Measurements from ENCODE around the gene GPD2. TPM values are rescaled to one million over a fixed set of nuclear protein-coding genes. Genes with fewer than 3 reads are reported as not detected.

GPD2 gene
- total and polyA plus RNA-seq, 10 of the 15 experiments (the other 5 are each of a cell fraction or from before 2014, with no cell fraction given), result 10.0 to 73.5 (median 43.4) TPM

DNA sequence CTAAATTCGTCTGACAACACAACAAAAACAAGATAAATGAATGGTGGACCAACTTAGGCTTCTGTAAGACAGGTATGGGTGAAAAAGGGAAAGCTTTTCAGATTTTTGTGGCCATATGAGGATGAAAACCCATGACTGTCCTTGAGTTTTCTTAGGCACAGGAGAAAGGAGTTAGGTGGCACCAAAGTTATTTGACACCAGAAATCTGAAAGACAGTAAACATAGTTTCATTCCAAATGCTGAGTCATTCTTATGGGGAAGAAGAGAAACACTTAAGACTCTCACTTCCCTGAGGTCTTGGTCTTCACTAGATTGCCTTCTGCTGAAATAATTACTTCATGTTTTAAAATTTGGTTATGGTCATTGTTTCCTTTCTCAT, 5.2 kb upstream of the GPD2 start (continued):
- TF ChIP-seq ETV6 (conservative IDR thresholded peaks at IDR 0.05 in 1 of 2, IDR thresholded peaks at IDR 0.05 in 1 of 2; ENCODE audit: borderline replicate concordance in 1 of 2, low read depth in 1 of 2), result peak in 1 of 2 experiments; percentile 92; a peak in 1 of 4 replicates
- TF ChIP-seq ASH2L (IDR thresholded peaks at IDR 0.05; ENCODE audit: borderline replicate concordance, low read depth), result no peak
- TF ChIP-seq, protein P1, sequence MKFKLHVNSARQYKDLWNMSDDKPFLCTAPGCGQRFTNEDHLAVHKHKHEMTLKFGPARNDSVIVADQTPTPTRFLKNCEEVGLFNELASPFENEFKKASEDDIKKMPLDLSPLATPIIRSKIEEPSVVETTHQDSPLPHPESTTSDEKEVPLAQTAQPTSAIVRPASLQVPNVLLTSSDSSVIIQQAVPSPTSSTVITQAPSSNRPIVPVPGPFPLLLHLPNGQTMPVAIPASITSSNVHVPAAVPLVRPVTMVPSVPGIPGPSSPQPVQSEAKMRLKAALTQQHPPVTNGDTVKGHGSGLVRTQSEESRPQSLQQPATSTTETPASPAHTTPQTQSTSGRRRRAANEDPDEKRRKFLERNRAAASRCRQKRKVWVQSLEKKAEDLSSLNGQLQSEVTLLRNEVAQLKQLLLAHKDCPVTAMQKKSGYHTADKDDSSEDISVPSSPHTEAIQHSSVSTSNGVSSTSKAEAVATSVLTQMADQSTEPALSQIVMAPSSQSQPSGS (IDR thresholded peaks at IDR 0.05; ENCODE audit: low read length), result peak; percentile 80
- TF ChIP-seq EED (IDR thresholded peaks at IDR 0.05; ENCODE audit: low read depth), result peak; percentile 62
- TF ChIP-seq, protein P2, sequence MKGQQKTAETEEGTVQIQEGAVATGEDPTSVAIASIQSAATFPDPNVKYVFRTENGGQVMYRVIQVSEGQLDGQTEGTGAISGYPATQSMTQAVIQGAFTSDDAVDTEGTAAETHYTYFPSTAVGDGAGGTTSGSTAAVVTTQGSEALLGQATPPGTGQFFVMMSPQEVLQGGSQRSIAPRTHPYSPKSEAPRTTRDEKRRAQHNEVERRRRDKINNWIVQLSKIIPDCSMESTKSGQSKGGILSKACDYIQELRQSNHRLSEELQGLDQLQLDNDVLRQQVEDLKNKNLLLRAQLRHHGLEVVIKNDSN (IDR thresholded peaks at IDR 0.05; ENCODE audit: borderline replicate concordance, extremely low read length, insufficient read depth, low read depth, low read length), result no peak
- no peak for TF ChIP-seq YY1 (IDR thresholded peaks at IDR 0.05; ENCODE audit: low read depth, low read length)
- TF ChIP-seq, protein P3, sequence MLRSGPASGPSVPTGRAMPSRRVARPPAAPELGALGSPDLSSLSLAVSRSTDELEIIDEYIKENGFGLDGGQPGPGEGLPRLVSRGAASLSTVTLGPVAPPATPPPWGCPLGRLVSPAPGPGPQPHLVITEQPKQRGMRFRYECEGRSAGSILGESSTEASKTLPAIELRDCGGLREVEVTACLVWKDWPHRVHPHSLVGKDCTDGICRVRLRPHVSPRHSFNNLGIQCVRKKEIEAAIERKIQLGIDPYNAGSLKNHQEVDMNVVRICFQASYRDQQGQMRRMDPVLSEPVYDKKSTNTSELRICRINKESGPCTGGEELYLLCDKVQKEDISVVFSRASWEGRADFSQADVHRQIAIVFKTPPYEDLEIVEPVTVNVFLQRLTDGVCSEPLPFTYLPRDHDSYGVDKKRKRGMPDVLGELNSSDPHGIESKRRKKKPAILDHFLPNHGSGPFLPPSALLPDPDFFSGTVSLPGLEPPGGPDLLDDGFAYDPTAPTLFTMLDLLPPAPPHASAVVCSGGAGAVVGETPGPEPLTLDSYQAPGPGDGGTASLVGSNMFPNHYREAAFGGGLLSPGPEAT (IDR thresholded peaks at IDR 0.05; ENCODE audit: low read depth), result peak; percentile 63; the same call in 1 of the 2 replicates
- TF ChIP-seq CBFB (IDR thresholded peaks at IDR 0.05; ENCODE audit: low read depth), result no peak
- TF ChIP-seq JUND (IDR thresholded peaks at IDR 0.05; ENCODE audit: low read depth, low read length), result no peak
- no peak for TF ChIP-seq TARDBP (IDR thresholded peaks at IDR 0.05; ENCODE audit: borderline replicate concordance)
- peak; percentile 27; the same call in 1 of the 2 replicates for TF ChIP-seq CREM (IDR thresholded peaks at IDR 0.05; ENCODE audit: low read depth)
- TF ChIP-seq, protein P4, sequence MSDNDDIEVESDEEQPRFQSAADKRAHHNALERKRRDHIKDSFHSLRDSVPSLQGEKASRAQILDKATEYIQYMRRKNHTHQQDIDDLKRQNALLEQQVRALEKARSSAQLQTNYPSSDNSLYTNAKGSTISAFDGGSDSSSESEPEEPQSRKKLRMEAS (IDR thresholded peaks at IDR 0.05; ENCODE audit: low read depth, low read length), result no peak
- no peak for TF ChIP-seq STAT1 (conservative IDR thresholded peaks at IDR 0.05)
- peak; percentile 75 for TF ChIP-seq JUNB (IDR thresholded peaks at IDR 0.05)

All from GM12878 (cell line).